ENCODE measurements around the gene OSM.

Gene OSM

DNA sequence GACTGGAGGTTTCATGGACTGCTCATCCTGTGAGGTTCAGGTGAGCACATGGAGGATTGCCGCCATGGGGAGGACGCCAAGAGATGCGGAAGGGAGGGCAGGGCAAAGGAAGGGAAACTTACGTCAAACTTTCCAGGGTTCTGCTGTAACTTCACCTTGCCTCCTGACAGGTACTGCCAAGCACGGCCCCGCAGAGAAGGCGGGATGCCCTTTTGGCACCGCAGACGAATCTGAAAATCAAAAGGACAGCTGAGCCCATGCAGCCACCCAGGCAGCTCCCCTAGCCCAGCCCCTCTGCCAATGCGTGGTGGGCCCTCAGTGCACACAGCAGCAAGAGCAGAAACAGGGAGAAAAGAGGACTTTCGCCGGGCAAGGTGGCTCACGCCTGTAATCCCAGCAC is 32.7 kb upstream of the OSM start:
- DNase-seq = no peak

DNA sequence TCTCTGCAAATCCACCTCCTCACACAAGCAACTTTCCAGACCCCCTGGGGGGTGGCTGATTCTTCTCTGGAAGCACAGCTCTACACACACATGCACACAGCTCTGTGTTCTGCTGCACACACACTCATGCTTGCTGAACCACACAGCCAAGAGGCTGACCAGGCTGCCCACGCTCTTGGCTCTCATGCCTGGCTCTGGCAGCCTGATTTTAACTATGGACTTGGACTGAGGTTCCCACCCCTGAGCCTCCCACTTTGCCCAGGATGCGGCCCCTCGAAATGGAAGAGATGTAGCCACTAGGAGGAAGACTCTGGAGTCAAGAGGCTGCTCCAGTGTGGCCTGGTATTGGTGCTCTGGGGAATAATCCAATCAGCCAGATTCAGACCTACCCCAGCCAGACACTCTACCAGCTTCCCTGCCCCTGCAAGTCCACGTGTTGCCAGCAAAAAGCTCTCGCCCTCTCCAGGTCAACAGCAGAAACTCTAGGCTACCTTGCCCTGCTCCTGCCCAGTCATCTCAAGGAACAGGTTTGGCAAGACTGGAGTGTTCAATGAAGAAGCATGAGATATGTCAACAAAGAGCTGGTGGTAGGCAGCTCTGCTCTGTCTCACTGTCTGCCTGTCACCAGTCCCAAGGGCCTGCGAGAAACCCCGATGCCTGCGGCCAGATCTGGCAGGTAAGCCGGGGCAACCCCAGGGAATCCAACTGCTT is 31.5 kb upstream of the OSM start:
- DNase-seq = no peak

DNA sequence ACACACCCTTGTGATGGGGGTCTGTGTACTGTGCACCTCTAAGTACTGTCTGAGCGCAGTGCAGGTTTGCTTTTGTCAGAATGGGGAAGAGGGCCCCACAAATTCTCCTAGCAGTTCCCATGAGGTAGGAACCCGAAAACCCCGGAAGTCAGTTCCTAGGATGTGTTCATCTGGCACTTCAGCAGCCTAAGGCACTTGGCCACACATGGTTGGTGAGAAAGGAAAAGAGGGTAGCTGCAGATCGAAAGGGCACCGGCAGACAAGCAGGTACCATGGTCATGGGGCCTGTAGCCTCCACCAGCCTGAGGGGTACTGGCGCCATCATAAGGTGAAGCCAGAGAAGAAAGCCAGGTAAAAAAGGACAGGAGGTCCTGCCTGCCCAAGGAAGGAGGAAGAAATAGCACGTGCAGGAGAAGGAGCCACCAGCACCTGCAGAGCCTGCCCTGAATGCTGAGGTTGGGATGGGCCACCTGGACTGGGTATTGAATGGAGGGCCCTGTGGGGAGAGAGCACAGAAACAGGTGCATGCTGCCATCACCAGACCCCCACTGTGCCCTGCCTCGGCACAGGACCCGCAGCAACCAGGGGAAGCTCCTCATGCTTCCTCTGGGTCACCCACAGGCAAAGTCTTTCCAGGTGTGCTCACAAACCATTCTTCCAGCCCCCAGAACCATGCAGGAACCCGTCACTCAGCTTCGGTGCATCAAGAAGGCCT is 30.8 kb upstream of the OSM start:
- no peak for DNase-seq

DNA sequence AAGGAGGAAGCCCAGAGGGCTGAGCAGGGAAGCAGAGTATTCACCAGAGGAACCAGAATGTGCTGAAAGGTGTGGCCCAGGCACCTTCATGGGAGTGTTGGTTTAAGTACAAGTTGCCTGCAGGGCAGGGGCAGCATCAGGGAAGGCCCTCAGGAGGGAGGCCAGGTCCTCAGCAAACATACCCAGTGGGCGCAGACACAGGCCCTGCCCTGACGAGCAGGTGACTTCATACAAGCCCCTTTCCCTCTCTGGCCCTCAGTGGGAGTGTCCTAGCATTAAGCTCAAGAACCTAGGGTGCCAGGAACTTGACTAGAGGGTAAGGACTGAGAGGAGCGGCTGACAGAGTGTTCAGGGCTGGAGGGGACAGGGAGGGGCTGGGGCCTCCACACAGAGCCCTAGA is 30.2 kb upstream of the OSM start:
- DNase-seq = no peak

DNA sequence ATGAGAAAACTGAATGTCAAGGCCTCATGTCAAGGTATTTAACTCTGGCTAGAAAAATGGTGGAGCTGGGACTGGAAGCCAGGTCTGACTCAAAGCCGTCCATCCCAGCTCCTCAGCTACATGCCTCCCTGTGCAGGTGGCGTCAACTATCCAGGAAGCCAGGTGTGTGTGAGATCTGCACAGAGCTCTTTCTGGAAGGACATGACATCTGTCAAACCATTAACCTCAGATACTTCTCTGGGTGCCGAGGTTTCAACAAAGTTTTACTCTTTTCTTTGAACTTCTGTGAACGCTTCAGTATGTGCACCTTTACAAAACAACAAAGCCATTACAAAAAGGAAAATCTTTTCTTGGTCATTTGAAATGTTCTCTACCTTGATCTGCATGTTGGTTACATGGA is 29.7 kb upstream of the OSM start:
- DNase-seq = no peak

DNA sequence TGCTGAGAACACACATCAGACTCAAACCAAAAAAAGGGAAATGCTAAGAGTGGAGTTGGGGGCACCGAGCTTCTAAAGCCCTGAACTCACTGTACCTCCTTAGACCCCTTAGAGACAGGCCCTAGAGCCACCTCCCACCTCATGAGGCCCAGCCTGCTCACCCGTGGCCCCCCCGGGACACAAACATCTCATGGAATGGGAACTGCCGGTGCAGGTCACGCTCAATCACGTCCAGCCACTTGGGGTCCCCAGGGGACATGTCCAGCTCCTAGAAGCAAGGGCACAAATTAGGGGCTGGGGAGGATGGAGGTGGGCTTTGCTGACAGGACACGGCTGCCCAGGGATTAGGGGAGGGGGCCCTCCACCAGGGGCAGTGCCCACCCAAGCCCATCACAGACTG is 28.9 kb upstream of the OSM start:
- DNase-seq = no peak

DNA sequence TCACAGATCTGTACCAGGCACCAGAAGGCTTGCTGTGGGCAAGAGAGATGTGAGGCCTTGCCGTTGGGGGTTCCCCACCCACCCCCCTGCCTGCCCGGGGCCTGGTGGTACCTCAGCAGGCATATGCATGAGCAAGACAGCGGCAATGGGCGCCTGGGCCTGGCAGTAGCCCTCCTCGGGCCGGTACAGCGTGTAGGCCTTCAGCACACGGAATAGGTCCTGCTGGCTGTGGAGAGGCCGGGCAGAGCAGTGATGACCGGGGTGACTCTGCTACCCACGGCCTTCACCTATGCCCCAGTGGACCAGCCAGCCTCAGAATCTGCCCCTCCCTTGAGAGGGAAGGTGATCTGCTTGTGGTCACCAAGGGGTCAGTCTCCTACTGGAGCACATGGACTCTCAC is 28.2 kb upstream of the OSM start:
- no peak for DNase-seq

DNA sequence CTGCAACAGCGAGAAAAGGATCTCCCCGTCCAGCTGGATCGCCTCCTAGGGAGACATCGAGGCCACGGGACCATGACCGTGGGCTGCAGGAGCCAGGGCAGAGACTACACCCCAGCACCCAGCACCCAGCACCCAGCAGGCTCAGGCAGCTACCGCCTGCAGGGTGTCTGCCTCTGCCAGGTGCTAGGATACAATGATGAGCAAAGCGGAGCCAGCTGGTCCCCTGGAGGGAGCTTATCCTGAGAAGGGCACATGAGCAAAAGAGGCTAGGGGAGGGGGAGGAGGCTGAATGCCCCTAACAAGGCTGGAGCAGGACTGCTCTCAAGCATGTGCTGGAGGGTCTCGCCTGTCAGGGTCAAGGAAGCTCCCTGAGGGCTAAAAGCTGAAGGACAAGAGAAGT is 27.4 kb upstream of the OSM start:
- DNase-seq = no peak

DNA sequence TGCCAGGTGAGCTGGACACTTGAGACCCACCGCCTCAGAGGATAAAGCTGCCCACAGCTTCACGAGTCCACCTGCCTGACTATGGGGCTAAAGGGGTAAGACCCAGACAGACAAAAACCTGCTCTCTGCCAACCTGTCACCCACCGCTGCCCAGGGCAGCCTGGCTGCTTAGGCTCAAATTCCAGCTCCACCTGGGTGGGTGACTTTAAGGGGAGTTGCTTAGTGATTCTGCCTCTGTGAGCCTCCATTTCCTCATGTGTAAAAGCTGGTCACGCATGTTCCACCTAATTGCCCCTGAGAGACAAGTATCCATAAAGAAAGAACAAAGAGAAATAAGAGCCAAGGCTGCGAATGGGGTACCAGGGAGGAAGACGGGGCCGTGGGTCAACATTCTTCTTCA is 26.4 kb upstream of the OSM start:
- DNase-seq = no peak

DNA sequence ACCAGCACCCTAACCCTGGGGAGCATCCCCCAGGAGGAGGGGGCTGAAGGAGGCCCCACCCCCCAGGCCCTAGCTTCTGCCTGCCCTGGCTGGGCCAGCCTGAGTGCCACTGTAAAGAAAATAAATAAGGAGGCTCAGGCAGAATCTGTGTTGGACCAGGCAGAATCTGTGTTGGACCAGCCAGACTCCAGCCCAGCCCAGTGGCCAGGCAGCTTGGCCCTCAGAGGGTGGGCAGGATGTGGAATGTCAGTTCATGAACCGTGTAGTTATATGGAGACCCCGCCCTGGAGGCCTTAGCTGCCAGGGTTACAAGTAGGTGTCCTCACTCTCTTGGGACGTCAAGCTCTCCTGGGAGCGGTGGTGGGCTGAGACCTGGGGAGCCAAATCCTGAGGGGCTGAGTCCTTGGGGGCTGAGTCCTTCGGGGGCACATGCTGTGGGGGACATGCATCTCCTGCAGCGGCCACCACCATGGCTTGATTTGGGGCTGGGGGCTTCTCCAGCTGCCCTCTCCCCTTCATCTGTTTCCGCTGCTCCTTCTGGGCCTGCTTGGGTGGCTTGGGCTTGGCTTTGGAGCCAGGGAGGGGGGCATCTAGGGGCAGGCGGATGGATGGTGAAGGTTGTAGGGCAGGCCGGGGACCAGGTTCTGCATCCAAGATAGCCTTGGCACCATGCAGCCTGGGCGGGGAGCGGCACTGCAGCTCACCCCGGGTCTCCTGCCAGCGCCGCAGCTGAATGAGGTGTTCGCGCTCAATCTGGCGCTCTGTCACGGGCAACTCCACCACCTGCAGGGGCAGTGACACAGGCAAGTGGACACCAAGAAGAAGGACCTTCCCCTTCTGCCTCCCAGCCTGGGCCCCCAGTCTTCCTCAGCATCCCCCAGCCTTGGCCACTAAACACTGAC is 25.7 kb upstream of the OSM start:
- DNase-seq = peak in 2 of 56 donors; percentile 15 to 17

DNA sequence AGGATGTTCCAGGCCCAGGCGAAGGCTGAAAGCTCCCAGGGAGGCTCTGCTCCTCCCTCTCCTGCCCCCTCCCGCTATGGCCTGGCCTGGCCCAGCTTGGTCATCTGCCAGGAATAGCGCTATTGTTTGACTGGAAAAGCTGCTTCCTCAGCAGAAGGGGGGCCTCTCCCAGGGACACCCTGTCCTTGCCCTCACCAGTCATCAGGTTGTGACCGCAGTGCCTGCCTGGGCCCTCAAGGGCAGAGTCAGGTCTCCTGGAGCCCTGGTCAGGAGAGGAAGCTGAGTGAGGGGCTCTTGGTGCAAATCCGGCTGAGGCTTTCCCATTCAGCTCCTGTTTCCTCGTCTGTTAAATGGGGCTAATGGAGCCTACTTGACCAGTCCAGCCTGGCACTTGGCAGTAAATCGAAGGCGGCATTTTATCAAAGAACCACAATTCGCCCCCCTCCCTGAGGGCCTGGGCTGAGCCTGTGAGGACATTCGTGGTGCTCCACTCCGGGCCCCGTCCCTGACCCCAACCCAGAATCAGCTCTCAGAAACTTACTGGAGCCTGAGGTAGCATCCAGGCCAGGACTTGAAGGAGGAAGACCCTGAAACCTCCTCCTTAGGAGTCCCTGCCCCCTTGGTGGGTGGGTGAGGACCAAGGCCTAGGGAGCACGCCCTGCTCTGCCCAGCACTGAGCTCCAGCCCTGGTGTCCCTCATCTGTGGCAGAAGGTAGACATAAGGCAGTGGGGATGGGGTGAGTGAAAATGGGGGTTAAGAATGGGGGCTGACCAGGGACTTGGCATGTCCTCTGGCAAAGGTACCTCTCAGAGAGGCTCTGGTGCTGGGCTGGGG is 24.6 kb upstream of the OSM start:
- peak in 53 of 56 donors; percentile 25 to 90 (median 69) for DNase-seq

DNA sequence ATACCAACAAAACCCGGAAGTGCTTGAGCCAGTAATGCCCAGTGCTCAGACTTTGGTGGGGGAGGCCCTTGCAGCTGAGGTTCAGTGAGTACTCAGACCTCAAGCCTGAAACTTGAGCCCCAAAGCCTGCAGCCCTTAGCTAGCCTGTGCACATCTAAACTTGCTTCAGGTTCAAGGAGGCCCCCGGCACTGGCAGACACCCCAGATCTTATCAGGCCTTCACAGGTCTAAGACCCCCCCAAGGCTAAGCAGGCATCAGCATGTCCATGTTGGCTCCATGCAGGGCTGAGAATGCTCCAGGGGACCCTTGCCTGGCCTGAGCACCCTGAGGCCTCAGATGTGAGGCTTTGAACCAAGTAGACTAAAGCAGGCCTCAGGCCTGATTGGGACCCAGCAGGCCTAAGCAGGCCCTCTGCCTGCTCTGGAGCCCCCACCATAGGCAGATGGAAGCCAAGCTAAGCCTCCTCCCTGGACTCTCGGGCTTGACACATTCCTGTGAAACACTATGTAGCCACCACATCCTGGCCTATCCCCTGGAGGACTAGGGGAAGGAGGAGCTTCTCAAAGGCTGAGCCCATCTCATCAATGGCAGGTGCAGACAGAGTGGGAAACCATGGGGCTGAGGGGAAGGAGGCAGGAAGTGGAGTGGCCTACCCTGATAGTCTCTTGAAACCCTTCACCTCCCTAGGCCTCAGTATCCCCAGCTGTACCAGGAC is 23.8 kb upstream of the OSM start:
- DNase-seq = peak in 2 of 56 donors; percentile 16 to 27

DNA sequence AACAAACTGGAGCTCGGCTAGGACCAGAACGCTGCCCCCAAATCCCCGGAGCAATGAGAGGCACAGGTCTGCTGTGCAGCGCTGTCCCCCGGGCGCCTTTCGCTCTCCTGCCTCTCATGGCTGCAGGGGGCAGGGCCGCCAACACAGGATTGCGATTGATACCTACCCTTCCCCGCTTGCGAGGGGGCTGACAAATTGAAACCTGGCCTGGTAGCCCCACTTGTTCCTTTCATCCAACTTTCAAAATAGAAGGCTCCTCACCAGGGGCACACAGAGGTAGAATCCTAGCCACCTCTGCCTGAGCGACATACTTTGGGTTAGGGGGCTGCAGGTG is 23.3 kb upstream of the OSM start:
- DNase-seq = no peak

DNA sequence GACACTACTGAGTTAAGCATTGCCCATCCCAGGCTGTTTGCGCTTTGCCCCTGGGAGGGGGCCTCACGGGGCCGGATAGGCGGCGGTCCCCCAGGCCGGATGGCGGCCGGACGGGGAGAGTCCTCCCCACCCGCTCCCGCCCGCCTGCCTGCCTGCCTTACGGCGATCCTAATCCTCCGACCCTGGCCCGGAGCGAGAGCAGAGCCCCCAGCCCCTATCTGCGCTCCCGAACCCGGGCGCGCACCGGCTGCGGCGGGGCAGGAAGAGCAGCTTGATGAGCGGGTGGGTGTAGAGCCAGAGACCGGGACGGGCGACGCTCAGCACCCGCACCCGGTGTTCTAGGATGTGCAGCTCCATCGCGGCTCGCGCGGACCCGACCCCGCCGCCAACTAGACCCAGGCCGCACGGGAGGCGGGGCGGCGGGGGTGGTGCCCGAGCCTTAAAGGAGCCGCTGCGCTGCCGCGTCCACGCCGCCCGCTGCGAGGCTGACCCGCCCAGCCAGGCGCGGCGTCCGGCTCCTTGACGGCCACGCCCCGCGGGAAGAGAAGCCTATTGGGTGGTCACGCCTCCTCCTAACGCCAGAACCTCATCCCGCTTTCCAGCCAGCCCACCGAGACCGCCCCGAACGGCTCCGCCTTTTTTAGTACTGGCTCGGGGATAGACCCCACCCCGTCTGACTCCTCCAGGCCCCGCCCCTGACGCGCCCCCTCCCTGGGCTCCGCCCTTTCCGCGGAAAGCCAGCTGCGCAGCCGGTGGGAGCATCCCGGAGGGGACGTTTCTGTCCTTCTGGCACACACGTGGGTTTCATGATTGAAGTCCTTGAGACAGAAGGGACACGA is 22.7 kb upstream of the OSM start, which contains the start of gene CASTOR1:
Gene CASTOR1 (minus strand): TSS at position 365 of the 839 bp plus-strand sequence. CDS start 8 bp downstream, at position 357.
- DNase-seq = peak; percentile 39 to 99 (median 95)

DNA sequence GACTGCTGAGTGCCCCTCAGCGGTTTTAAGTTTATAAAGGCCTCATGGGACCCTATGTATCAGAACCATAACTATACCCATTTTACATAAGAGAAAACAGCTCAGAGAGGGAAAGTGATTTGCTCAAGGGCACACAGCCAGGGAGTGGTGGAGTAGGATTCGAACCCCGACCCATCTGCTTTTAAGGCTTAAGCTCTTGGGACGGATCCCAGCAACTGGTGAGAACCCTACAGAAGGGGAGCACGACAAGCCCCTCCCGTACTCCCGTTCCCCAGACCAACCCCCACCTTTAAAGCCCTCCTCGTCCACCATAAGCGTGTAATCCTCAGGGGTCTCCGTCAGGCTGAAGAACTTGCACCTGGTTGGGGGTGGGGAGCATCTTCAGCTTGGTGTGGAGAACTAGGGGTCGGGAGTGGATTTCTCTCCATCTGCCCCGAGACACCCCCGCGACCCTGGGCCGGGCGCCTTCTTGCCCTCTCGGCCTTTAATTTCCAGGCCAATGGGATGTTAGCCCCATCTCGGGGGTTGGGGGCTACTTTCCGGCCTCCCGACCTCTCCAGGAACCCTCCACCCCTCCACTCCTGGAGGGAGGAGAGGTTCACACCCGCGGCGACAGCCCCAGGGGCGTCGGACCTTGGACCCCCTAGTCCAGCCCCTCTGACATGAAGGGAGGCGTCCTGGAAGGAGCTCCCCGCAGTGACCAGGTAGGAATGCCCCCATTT is 21.9 kb upstream of the OSM start:
- DNase-seq = no peak

DNA sequence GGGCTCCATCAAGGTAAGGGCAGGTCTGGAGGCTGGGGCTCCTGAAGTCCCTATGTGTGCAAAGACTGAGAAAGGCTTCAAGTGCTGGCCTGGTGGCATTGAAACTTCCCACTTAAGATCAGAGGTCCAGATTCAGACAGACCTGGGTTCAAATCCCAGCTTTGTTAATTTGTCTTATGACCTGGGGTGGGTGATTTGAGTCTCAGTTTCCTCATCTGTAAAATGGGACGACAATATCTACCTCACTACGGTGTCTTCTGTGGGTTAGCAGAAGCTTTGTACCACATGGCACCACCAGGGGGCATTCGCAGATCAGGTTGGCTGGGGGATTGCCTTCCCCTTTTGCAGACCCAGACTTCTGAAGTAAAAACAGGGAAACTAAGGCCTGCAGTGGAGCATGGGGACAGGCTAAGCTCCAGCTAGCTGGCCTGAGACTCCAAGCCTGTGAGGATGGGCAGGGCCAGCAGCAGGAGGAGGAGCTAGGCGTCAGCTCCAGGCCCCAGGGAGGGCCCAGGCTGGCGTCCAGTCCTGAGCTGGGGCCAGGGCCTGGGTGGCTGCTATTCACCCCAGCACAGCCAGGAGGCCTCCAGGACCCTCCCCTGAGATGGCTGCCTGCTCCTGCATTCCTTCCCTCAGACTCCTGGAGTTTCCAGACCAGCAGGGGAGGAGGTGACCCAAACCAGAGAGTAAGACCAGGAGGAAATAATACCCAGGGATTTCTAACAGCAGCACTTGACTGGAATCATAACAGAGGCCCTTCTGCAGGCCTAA is 21.2 kb upstream of the OSM start:
- peak in 52 of 56 donors; percentile 35 to 88 (median 67) for DNase-seq

DNA sequence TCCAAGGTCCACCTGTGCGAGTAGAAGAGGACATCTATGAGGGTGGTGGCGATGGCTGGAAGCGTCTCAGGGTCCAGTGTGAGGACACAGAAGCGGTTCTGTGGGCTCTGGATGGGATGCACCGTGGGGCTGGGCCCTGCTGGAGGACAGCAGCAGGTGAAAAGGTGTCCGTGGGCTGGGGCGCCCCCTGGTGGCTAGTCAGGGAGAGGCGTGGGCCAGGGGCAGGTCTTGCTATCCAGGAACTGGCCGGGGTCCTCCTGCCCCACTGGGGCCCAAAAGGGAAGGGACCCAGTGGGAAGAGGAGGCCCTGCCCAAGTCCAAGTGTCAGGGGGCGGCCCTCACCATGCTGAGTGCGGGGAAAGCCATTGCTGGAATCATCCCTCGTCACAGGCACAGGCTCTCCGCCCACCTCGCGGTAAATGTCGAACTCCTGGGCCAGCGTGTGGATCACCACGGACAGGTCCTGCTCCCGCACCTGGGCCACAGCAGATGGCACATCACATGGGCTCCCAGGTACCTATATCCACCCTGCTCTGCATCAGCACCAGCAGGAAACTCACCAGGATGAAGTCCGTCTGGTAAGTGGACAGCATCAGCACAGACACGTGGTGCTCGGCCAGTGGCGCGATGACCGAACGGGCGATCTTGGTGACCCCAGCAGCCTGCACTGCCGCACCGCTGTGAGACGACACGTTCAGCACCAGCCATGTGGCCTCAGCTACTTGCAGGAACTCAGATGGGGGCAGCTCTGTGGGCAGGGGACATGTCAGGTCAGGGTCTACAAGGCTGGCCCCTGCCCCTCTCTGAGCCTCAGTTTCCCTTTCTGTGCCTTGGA is 20.4 kb upstream of the OSM start:
- DNase-seq = peak in 25 of 56 donors; percentile 8 to 64 (median 25)
